ENCODE results near the gene PDE4A. TPM values are rescaled to one million over a fixed set of nuclear protein-coding genes. Genes with fewer than 3 reads are reported as not detected.
"Not testable (repeated sequence)": the region's sequence is repeated elsewhere in the genome, so short reads cannot be mapped to it uniquely, and the experiment has no call there.

The PDE4A gene
- total RNA-seq, 1 experiment from 2014 or later, result 5.5 TPM

DNA sequence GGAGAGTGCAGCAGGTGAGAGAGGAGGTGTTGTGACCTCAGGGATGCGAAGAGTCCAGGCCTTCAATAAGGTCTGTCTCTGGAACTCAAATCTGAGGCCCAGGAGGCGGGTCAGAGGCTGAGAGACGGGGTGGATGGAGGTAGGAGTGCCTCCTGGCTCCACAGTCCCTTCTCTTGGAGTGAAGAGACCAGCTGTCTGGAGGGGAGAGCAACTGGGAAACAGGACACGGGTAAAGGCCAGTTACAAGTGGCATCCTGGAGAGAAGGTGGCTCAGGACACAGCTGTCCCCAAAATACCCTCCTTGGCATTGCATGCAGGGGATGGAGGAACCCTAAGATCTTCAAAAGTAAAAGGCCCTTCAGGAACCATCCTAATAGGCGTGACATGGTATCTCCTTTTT is 19.2 kb downstream of the PDE4A start:
- H3K9me3 ChIP-seq, result no peaks in the 10 kb centered on the region
- H3K36me3 ChIP-seq, result peaks cover 17% of the 10 kb centered on the region
- no peak for DNase-seq
- H3K27me3 ChIP-seq, result no peaks in the 10 kb centered on the region; the same call in 1 of the 2 replicates
- no peak overlapping the region for H3K4me3 ChIP-seq

- Histone ChIP-seq H3K4me3 (no peak overlapping the region), H3K36me3 (peaks cover 13% of the 10 kb centered on the region), H3K27me3 (no peaks in the 10 kb centered on the region; the same call in 1 of the 2 replicates), H3K9me3 (no peaks in the 10 kb centered on the region)
- DNase-seq, result no peak
These were observed 22.4 kb downstream of the PDE4A start for GRCh38 chr19:10442698-10443097.

- Histone ChIP-seq H3K27me3 (no peaks in the 10 kb centered on the region), H3K4me3 (no peak overlapping the region), H3K9me3 (no peaks in the 10 kb centered on the region), H3K36me3 (no peaks in the 10 kb centered on the region; the same call in 1 of the 2 replicates)
- DNase-seq, result no peak
These were observed 28.7 kb downstream of the PDE4A start for GRCh38 chr19:10449037-10449436.

GRCh38 chr19:10450191-10450852 is 30.0 kb downstream of the PDE4A start:
- DNase-seq, result no peak
- H3K9me3 ChIP-seq, result no peaks in the 10 kb centered on the region
- H3K4me3 ChIP-seq, result no peak overlapping the region
- H3K27me3 ChIP-seq, result no peaks in the 10 kb centered on the region
- H3K36me3 ChIP-seq, result peaks cover 5% of the 10 kb centered on the region; the same call in 1 of the 2 replicates

- peak; percentile 71 for DNase-seq
- H3K4me3 ChIP-seq, result no peak overlapping the region
- H3K9me3 ChIP-seq, result no peaks in the 10 kb centered on the region
- no peaks in the 10 kb centered on the region for H3K27me3 ChIP-seq
- H3K36me3 ChIP-seq, result peaks cover 5% of the 10 kb centered on the region; the same call in 1 of the 2 replicates
These were observed 30.7 kb downstream of the PDE4A start for GRCh38 chr19:10450853-10451609.

- H3K4me3 ChIP-seq, result no peak overlapping the region
- H3K9me3 ChIP-seq, result no peaks in the 10 kb centered on the region
- no peak for DNase-seq
- no peaks in the 10 kb centered on the region for H3K27me3 ChIP-seq
- H3K36me3 ChIP-seq, result peaks cover 9% of the 10 kb centered on the region; the same call in 1 of the 2 replicates
These were observed 32.6 kb downstream of the PDE4A start for GRCh38 chr19:10452726-10453618.

- H3K9me3 ChIP-seq, result no peaks in the 10 kb centered on the region
- no peak overlapping the region for H3K4me3 ChIP-seq
- H3K36me3 ChIP-seq, result peaks cover 12% of the 10 kb centered on the region
- no peaks in the 10 kb centered on the region for H3K27me3 ChIP-seq
- no peak for DNase-seq
These were observed 33.5 kb downstream of the PDE4A start for GRCh38 chr19:10453852-10454251.

GRCh38 chr19:10454267-10454666 is 33.9 kb downstream of the PDE4A start:
- peaks cover 16% of the 10 kb centered on the region for H3K36me3 ChIP-seq
- H3K4me3 ChIP-seq, result no peak overlapping the region
- peak; percentile 44 for DNase-seq
- H3K9me3 ChIP-seq, result no peaks in the 10 kb centered on the region
- no peaks in the 10 kb centered on the region for H3K27me3 ChIP-seq

GRCh38 chr19:10458733-10459132 is 38.4 kb downstream of the PDE4A start:
- not testable (repeated sequence) for H3K4me3 ChIP-seq, H3K9me3 ChIP-seq, H3K27me3 ChIP-seq, DNase-seq
- peaks cover 32% of the 10 kb centered on the region for H3K36me3 ChIP-seq

- Histone ChIP-seq H3K27me3 (no peaks in the 10 kb centered on the region), H3K4me3 (no peak overlapping the region), H3K9me3 (no peaks in the 10 kb centered on the region), H3K36me3 (peaks cover 42% of the 10 kb centered on the region)
- DNase-seq, result no peak
These were observed 40.3 kb downstream of the PDE4A start for GRCh38 chr19:10460714-10461046.

GRCh38 chr19:10461047-10461949 is 41.0 kb downstream of the PDE4A start:
- H3K4me3 ChIP-seq, result no peak overlapping the region
- no peaks in the 10 kb centered on the region for H3K9me3 ChIP-seq
- H3K36me3 ChIP-seq, result peaks cover 42% of the 10 kb centered on the region
- DNase-seq, result peak; percentile 91
- no peaks in the 10 kb centered on the region for H3K27me3 ChIP-seq

GRCh38 chr19:10462042-10462441 is 41.7 kb downstream of the PDE4A start:
- H3K4me3 ChIP-seq, DNase-seq, H3K9me3 ChIP-seq, H3K27me3 ChIP-seq: not testable (repeated sequence)
- peaks cover 44% of the 10 kb centered on the region for H3K36me3 ChIP-seq

DNA sequence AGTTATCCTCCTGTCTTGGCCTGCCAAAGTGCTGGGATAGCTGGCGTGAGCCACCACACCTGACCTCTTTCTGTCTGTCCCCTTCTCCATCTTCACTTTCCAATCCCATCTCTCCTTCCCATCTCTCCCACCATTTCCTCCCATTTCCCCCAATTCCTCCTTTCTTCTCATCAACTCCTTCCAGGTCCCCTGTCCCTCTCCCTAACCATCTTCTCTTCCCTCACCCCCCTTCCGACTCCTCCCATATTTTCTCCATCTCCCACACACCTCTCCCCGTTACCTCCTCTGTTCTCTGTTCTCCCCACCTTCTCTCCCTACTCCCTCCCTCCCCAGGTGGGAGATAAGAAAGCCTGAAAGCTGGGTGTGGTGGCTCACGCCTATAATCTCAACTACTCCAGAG is 42.2 kb downstream of the PDE4A start:
- peaks cover 48% of the 10 kb centered on the region for H3K36me3 ChIP-seq
- no peaks in the 10 kb centered on the region for H3K27me3 ChIP-seq
- DNase-seq, result no peak
- no peak overlapping the region for H3K4me3 ChIP-seq
- no peaks in the 10 kb centered on the region for H3K9me3 ChIP-seq

DNA sequence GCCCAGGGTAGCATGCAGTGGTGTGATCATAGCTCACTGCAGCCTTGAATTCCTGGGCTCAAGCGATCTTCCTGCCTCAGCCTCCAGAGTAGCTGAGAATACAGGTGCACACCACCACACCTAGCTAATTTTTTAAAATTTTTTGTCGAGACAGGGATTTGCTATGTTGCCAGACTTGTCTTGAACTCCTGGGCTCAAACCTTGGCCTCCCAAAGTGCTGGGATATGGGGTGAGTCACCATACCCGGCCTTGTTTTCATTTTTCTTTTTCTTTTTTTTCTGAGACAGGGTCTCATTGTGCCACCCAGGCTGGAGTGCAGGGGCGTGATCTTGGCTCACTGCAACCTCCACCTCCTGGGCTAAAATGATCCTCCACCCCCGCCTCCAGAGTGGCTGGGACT is 44.1 kb downstream of the PDE4A start:
- peaks cover 45% of the 10 kb centered on the region for H3K36me3 ChIP-seq
- H3K27me3 ChIP-seq, result no peaks in the 10 kb centered on the region
- H3K4me3 ChIP-seq, result no peak overlapping the region
- H3K9me3 ChIP-seq, result no peaks in the 10 kb centered on the region
- no peak for DNase-seq

- H3K27me3 ChIP-seq, result no peaks in the 10 kb centered on the region
- DNase-seq, result no peak
- H3K4me3 ChIP-seq, result no peak overlapping the region
- H3K9me3 ChIP-seq, result no peaks in the 10 kb centered on the region
- H3K36me3 ChIP-seq, result peaks cover 40% of the 10 kb centered on the region
These were observed 46.9 kb downstream of the PDE4A start for GRCh38 chr19:10467104-10467706.

DNA sequence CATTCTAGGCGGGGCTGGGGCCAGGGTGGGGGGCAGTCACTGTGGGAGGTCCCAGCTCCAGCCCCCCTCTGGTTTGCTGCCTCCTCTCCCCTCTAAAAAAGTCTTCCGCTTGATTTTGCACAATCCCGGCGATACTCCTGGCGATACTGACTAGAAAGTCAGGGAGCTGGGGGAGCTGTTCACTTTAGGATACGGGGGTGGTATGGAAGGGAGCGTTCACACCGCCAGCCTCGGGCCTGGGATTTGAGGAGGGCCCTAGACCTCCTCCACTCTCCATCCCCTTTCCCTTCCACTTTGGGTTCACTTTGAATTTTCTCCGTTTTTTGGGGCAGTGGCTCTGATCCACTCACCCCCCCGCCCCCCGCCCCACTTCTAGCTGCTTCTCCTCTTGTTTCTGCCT is 47.8 kb downstream of the PDE4A start:
- no peak for DNase-seq
- Histone ChIP-seq H3K36me3 (peaks cover 35% of the 10 kb centered on the region), H3K4me3 (no peak overlapping the region)

More for the DNA sequence above, 47.8 kb downstream of the PDE4A start:
- H3K9me3 ChIP-seq, result no peaks in the 10 kb centered on the region
- H3K27me3 ChIP-seq, result no peaks in the 10 kb centered on the region
